HG02840 (cell line): ENCODE results near the gene C19orf73.

Source experiments
- ATAC-seq: cut with Tn5 transposase; IDR thresholded peaks from one replicate; pipeline ENCODE4 v1.9.1; 2021; ENCODE audit warnings: mild to moderate bottlenecking, moderate library complexity, moderate number of reproducible peaks; ENCODE audit not compliant: unreplicated experiment, low FRiP score

C19orf73 gene

GRCh38 chr19:49070416-49070815 lies 48.5 kb downstream of the C19orf73 start:
- ATAC-seq, result no peak

GRCh38 chr19:49069026-49069425 lies 49.9 kb downstream of the C19orf73 start:
- ATAC-seq, result no peak
